GM21423 (cell line): ENCODE results near the gene SULT1C2.

Experiments used
- ATAC-seq: cut with Tn5 transposase; IDR thresholded peaks from one replicate; pipeline ENCODE4 v1.9.1; 2021; ENCODE audit warnings: mild to moderate bottlenecking, moderate library complexity; ENCODE audit not compliant: unreplicated experiment

The SULT1C2 gene

GRCh38 chr2:108287169-108287568, 1.5 kb upstream of the SULT1C2 start:
- ATAC-seq = no peak

DNA sequence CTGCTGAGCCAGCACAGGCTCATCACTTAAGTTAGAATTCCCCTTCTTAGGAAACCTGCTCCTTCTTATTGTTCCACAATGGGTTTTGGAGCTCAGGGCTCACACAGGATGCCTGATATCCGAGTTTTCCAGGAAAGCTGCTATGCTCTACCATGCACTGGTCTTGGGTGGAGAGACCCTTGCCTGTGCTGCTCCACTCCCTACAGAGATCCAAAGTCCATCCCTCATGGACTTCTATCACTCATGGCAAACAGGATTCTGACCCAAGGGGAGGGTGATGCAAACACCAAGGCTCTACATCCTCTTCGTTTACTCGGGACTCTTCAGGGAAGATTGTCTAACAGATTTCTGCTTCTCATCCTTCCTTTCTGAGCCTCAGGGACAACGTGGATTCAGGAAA, 5.2 kb downstream of the SULT1C2 start:
- no peak for ATAC-seq

DNA sequence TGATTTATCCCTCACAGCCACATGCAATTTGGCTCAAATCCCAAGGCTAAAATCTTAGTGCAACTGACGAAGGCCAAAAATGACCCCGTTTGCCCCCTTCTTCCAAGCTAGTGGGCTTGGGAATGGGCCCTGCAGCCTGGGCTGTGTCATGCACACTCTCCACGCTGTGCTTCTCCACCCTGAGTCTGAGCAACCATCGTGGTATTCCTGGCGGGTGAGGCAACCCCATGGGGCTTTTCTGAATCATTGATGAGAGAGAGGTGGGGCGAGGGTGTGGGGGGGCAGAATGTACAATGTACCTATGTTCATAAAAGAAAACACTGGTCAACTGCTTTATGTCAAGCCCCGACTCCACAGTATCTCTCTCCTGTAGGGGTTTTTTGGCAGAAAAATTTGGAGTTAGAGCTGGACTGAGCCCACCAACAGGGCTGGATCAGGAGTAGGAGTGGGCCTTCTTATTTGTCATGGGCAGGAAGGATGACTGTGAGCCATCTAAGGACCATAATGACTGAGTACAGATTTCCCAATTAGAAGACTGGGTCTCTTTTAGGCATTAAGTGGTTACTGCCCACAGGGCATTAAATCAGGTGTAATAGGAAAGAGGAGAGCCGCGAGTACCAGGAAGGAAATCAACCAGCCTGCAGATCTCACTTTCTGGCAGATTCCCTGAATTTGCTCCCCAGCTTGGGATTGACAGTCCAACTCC, 8.9 kb downstream of the SULT1C2 start:
- ATAC-seq = no peak

GRCh38 chr2:108301558-108301957, 12.9 kb downstream of the SULT1C2 start:
- ATAC-seq = no peak

- ATAC-seq = peak; percentile 67
These were observed 16.3 kb downstream of the SULT1C2 start for GRCh38 chr2:108304975-108305374.

DNA sequence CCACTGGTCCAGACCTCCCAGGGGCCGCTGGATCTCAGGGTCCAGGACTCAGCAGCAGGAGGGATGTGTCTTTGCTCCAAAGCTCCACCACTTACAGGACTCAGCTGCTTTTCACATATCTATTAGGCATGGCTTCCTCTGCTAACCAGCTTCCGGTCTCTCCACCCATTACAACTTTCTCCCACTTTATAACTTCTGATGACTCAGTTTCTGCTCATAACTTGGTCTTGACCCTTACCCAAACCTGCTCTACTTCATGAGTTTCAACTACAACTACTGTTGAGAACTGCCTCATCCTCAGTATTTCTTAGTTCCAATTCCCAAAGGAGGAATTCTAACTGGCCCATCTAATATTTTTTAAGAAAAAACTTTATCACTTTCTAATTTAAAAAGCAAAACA, 17.2 kb downstream of the SULT1C2 start:
- no peak for ATAC-seq

DNA sequence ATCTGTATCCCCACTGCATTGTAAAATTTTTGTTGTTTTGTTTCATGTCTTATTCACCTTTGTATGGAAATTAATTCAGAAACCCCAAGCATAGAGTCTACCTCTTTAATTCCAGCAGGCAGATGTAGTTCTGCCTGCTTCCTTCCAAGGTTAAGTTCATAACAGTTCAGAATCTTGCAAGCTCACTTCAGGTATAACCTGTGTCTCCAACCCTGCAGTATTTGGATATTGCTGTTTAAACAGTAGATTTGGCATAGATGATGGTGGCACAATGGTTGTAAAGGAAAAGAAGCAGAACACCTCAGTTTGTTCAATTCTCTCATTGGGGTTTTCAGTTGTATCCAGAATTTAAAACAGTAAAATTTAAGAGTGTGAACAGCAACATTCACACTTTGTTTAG, 21.2 kb downstream of the SULT1C2 start:
- ATAC-seq = no peak

- ATAC-seq = no peak
These were observed 26.0 kb downstream of the SULT1C2 start for GRCh38 chr2:108314586-108315296.

GRCh38 chr2:108315444-108315934, 26.8 kb downstream of the SULT1C2 start:
- no peak for ATAC-seq

DNA sequence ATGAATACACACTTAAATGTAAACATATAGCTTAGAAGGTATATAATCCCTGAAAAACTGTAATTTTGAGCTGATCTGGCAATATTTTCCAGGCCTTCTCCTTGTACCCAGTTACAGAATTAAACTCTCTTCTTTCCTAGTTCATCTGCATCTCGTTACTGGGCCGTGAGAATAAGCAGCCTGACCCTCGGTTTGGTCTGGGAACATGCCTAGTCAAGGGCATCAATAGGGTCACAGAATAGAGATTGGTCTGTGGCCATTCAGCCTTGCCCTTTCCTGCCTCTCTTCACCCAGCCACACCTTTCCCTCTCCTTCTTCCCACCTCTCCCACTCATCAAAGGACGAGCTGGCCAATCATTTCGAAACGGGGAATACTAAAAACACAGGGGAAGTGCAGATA, 27.3 kb downstream of the SULT1C2 start:
- ATAC-seq = no peak

DNA sequence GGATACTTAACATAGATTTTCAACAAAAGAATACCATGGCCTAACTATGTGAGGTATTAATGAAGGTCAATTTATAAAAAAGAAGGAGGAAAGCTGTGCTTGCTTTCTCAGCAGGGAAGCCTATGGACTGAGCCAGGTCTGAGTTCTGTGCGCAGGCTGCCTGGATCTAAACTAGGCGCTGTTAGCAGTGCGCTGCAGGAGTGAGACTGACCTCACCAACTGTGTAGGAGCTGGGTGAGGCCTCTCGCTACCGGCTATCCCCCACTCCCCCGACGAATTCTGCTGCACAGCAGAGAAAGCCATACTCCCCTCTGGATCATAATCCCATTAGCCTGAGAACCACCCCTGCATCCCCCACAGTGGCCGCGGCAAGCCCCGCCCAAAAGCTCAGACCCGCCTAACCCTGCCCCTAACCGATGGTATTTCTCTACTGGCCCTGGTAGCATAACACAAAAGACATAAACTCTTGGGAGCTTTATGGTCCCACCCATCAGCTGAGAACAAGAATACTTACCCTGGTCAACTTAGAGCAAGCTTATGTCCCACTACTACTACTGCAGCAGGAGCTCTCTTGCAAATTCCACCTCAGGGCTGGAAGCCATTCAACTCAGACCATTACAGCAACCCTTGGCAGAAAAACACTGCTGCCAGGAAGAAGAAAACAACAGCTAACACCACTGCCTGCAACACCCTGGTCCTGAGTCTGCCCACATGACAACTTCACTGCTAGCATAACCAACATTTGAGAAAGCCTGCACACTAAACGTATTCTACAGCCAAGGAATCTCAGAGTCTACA, 28.0 kb downstream of the SULT1C2 start:
- no peak for ATAC-seq

DNA sequence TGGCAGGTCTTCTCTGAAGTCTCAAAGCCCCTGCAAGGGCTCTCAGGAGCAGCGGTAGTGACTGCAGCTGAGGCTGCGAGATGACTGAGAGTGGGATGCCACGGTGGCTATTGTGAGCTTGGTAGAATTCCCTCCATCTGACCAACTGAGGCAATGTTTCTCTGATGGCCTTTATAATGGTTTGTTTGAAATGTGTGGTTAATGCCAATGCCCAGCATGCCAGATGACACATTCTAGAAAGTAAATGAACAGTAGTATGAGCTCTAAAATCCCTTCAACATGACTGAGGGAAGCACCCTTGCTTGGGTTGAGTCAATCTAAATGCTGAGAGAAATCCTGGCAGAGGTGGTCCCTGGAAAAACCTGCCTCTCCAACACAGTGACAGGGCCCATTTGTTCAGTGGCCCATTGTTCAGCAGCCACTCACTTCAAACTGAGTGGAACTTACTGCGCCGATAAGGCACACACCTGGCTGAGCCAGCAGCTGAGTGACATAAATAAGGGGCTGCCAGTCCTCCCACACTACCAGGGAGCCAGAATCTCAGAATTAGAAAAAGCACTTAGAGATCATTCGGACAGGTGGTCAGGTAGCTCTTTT, 31.7 kb downstream of the SULT1C2 start:
- no peak for ATAC-seq

GRCh38 chr2:108323619-108324018, 34.9 kb downstream of the SULT1C2 start:
- no peak for ATAC-seq

GRCh38 chr2:108324531-108325255, 36.0 kb downstream of the SULT1C2 start:
- no peak for ATAC-seq

- ATAC-seq = no peak
These were observed 37.1 kb downstream of the SULT1C2 start for GRCh38 chr2:108325756-108326155.

DNA sequence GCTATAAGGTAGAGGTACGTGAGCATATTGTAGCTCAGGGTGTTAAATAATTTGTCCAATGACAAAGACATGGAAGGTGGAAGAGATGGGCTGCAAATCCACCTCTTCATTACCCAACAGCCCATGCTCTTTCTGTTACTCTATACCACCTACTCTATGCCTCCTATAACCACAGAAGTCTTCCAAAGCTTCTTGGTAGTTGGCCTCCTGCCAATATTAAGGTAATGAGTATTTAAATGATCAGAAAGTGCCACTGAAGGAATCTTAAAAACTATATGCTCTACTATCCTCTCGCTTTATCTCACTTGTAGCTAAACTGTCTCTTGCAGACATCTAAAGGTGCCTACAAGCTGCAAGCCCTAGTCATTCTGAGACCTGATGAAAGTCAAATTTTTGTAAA, 41.1 kb downstream of the SULT1C2 start:
- no peak for ATAC-seq

DNA sequence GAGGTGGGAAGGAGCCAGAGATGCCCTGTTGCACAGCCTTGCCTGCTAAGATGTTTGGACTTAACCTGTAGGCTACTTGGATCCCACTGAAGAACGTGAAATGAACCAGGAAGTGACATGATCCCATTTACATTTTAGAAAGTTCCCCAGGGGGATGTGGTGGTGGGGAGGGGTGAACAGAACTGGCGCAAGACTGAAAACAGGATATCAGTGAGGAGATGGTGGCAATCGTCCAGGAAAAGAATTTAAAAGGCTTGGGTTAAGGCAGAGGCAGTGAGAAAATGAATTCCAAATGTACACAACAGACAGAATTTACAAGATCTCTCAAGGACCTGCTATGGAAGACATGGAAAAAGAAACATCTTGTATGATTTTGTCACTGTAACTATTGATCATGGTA, 42.3 kb downstream of the SULT1C2 start:
- no peak for ATAC-seq

GRCh38 chr2:108345951-108346350, 57.3 kb downstream of the SULT1C2 start:
- ATAC-seq = no peak

DNA sequence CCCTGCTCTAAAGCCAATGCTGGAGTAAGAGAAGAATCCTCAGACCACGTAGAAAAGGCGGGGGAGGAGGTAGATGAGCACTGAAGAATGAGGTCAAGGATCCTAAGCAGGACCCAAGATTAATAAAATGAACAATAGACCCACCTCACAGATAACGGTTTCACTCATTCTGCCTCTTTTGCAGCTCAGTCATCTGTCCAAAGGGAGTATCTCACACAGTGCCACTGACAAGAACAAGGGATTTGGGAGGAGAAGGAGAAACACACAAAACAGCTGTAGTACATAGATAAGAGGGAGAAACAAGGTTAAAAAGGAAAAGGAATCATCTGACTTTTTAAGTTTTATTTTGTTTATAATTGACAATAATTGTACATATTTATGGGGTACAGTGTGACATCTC, 58.1 kb downstream of the SULT1C2 start:
- ATAC-seq = no peak

GRCh38 chr2:108347786-108348185, 59.1 kb downstream of the SULT1C2 start:
- ATAC-seq = no peak
